AG20443 (cell line): ENCODE results near the gene SLC8B1.

ENCODE experiments used
- DNase-seq: peaks from one replicate; pipeline ENCODE4 v3.0.0; 2012; ENCODE audit warnings: low spot score, mixed read lengths

Gene SLC8B1

GRCh38 chr12:113270709-113271009, 64.2 kb downstream of the SLC8B1 start:
- DNase-seq: no peak

GRCh38 chr12:113269257-113269943, 65.5 kb downstream of the SLC8B1 start:
- DNase-seq: no peak

GRCh38 chr12:113268621-113269020, 66.3 kb downstream of the SLC8B1 start:
- DNase-seq: no peak

- no peak for DNase-seq
Measured at GRCh38 chr12:113268136-113268535, 66.8 kb downstream of the SLC8B1 start.

GRCh38 chr12:113267621-113268020, 67.3 kb downstream of the SLC8B1 start:
- DNase-seq: no peak

- DNase-seq: no peak
Measured at GRCh38 chr12:113266106-113266895, 68.6 kb downstream of the SLC8B1 start.

- DNase-seq: no peak
Measured at GRCh38 chr12:113263431-113263963, 71.4 kb downstream of the SLC8B1 start.

- DNase-seq: no peak
Measured at GRCh38 chr12:113262710-113263109, 72.2 kb downstream of the SLC8B1 start.

- no peak for DNase-seq
Measured at GRCh38 chr12:113261847-113262470, 73.0 kb downstream of the SLC8B1 start.

GRCh38 chr12:113260636-113261300, 74.1 kb downstream of the SLC8B1 start:
- DNase-seq: no peak

- DNase-seq: no peak
Measured at GRCh38 chr12:113260127-113260526, 74.8 kb downstream of the SLC8B1 start.

- DNase-seq: no peak
Measured at GRCh38 chr12:113257564-113257963, 77.3 kb downstream of the SLC8B1 start.

- no peak for DNase-seq
Measured at GRCh38 chr12:113254298-113254697, 80.6 kb downstream of the SLC8B1 start.

- DNase-seq: no peak
Measured at GRCh38 chr12:113253532-113254285, 81.2 kb downstream of the SLC8B1 start.

- no peak for DNase-seq
Measured at GRCh38 chr12:113252494-113252893, 82.4 kb downstream of the SLC8B1 start.

- no peak for DNase-seq
Measured at GRCh38 chr12:113251404-113252070, 83.4 kb downstream of the SLC8B1 start.

GRCh38 chr12:113250045-113250444, 84.9 kb downstream of the SLC8B1 start:
- DNase-seq: no peak

GRCh38 chr12:113249546-113249945, 85.4 kb downstream of the SLC8B1 start:
- DNase-seq: no peak

GRCh38 chr12:113248842-113249435, 86.0 kb downstream of the SLC8B1 start:
- no peak for DNase-seq
